Mesendoderm (in vitro differentiated cells): Measurements from ENCODE around the gene ARVCF.

Source experiments
- DNase-seq: peaks from one replicate; pipeline ENCODE4 v3.0.0; 2013
- H2AK5ac ChIP-seq: 2 replicates; pipeline ENCODE4 v1.6.1; 2013; ENCODE audit warnings: low read length, inconsistent platforms
- H2BK120ac ChIP-seq: 2 replicates; pipeline ENCODE4 v1.6.1; 2013; ENCODE audit warnings: low read depth, mild to moderate bottlenecking, low read length, moderate library complexity, mixed read lengths
- H2BK15ac ChIP-seq: replicated peaks from 2 replicates; pipeline ENCODE4 v1.6.1; 2013; ENCODE audit warnings: low read depth, mild to moderate bottlenecking, moderate library complexity
- H2BK5ac ChIP-seq: 2 replicates; pipeline ENCODE4 v1.6.1; 2013; ENCODE audit warnings: low read length, inconsistent platforms
- H3K18ac ChIP-seq: 2 replicates; pipeline ENCODE4 v1.6.1; 2013; ENCODE audit warnings: mild to moderate bottlenecking, low read length, mixed read lengths
- H3K23ac ChIP-seq: one replicate; pipeline ENCODE4 v1.6.1; 2013; ENCODE audit warnings: low read length
- H3K27ac ChIP-seq: 2 replicates; pipeline ENCODE4 v1.5.1; 2013; ENCODE audit warnings: low read depth, mild to moderate bottlenecking, inconsistent platforms, low read length, moderate library complexity
- H3K27me3 ChIP-seq: 2 replicates; pipeline ENCODE4 v1.6.1; 2013; ENCODE audit warnings: low read length, control low read depth, mild to moderate bottlenecking, inconsistent platforms; ENCODE audit not compliant: insufficient read depth, poor library complexity
- H3K36me3 ChIP-seq: 2 replicates; pipeline ENCODE4 v1.6.1; 2013; ENCODE audit warnings: low read length, inconsistent platforms; ENCODE audit not compliant: control insufficient read depth, insufficient read depth
- H3K4ac ChIP-seq: one replicate; pipeline ENCODE4 v1.6.1; 2013; ENCODE audit warnings: low read depth, mild to moderate bottlenecking, low read length, moderate library complexity
- H3K4me1 ChIP-seq: 2 replicates; pipeline ENCODE4 v1.6.1; 2013; ENCODE audit warnings: low read depth, low read length, inconsistent platforms; ENCODE audit not compliant: control insufficient read depth
- H3K4me2 ChIP-seq: 2 replicates; pipeline ENCODE4 v1.6.1; 2013; ENCODE audit warnings: low read length
- H3K4me3 ChIP-seq: 2 replicates; pipeline ENCODE4 v1.5.1; 2013; ENCODE audit warnings: mild to moderate bottlenecking, low read length
- H3K56ac ChIP-seq: one replicate; pipeline ENCODE4 v1.6.1; 2013; ENCODE audit warnings: low read length
- H3K79me1 ChIP-seq: 2 replicates; pipeline ENCODE4 v1.6.1; 2013; ENCODE audit warnings: low read length, inconsistent platforms
- H3K79me2 ChIP-seq: 2 replicates; pipeline ENCODE4 v1.6.1; 2013; ENCODE audit warnings: mild to moderate bottlenecking, low read length; ENCODE audit not compliant: control insufficient read depth, insufficient read depth
- H3K9ac ChIP-seq: 2 replicates; pipeline ENCODE4 v1.6.1; 2013; ENCODE audit warnings: low read length, inconsistent platforms
- H4K5ac ChIP-seq: one replicate; pipeline ENCODE4 v1.6.1; 2013; ENCODE audit warnings: low read length
- H4K8ac ChIP-seq: one replicate; pipeline ENCODE4 v1.6.1; 2013; ENCODE audit warnings: low read depth, mild to moderate bottlenecking, control low read depth, low read length, moderate library complexity
- WGBS: extraction: QIAGEN DNeasy Blood & Tissue Kit; methylation state at CpG from one replicate; pipeline ENCODE4 v1.1.7; 2013; ENCODE audit warnings: low lambda C conversion rate, missing lambda C conversion rate; ENCODE audit not compliant: insufficient coverage; ENCODE audit errors: extremely low coverage; 5-methylcytosine and 5-hydroxymethylcytosine counted together

The ARVCF gene

GRCh38 chr22:19988965-19989724 lies 27.5 kb downstream of the ARVCF start:
- no peak overlapping the region for H3K18ac ChIP-seq
- peaks cover 7% of the 10 kb centered on the region for H3K79me1 ChIP-seq
- no peak overlapping the region for H3K9ac ChIP-seq
- no peak overlapping the region for H3K56ac ChIP-seq
- no peak overlapping the region for H2BK15ac ChIP-seq
- no peak overlapping the region for H3K27ac ChIP-seq
- H2AK5ac ChIP-seq = no peak overlapping the region
- DNase-seq = no peak
- no peak overlapping the region for H2BK5ac ChIP-seq
- H3K79me2 ChIP-seq = no peaks in the 10 kb centered on the region
- no peak overlapping the region for H3K4me2 ChIP-seq
- no peak overlapping the region for H3K4ac ChIP-seq
- H3K36me3 ChIP-seq = no peaks in the 10 kb centered on the region
- H3K27me3 ChIP-seq = no peaks in the 10 kb centered on the region
- WGBS = no CpG with 5 or more reads among the region's 18 CpGs
- no peak overlapping the region for H3K4me3 ChIP-seq
- H3K4me1 ChIP-seq = peaks cover 5% of the 10 kb centered on the region
- H4K5ac ChIP-seq = no peak overlapping the region
- H4K8ac ChIP-seq = no peak overlapping the region
- no peak overlapping the region for H2BK120ac ChIP-seq
- no peak overlapping the region for H3K23ac ChIP-seq

- Histone ChIP-seq H4K8ac (no peak overlapping the region), H3K79me2 (no peaks in the 10 kb centered on the region), H2BK15ac (no peak overlapping the region), H2AK5ac (no peak overlapping the region), H3K18ac (no peak overlapping the region), H3K27ac (no peak overlapping the region), H4K5ac (no peak overlapping the region), H2BK5ac (no peak overlapping the region), H3K4me1 (peaks cover 5% of the 10 kb centered on the region), H3K79me1 (peaks cover 7% of the 10 kb centered on the region), H3K4ac (no peak overlapping the region), H3K4me3 (no peak overlapping the region), H3K27me3 (no peaks in the 10 kb centered on the region), H2BK120ac (no peak overlapping the region), H3K56ac (no peak overlapping the region), H3K4me2 (no peak overlapping the region), H3K23ac (no peak overlapping the region), H3K9ac (no peak overlapping the region), H3K36me3 (no peaks in the 10 kb centered on the region)
- DNase-seq = no peak
- no CpG with 5 or more reads among the region's 9 CpGs for WGBS
Measured at GRCh38 chr22:19988331-19988808, 28.3 kb downstream of the ARVCF start.

DNA sequence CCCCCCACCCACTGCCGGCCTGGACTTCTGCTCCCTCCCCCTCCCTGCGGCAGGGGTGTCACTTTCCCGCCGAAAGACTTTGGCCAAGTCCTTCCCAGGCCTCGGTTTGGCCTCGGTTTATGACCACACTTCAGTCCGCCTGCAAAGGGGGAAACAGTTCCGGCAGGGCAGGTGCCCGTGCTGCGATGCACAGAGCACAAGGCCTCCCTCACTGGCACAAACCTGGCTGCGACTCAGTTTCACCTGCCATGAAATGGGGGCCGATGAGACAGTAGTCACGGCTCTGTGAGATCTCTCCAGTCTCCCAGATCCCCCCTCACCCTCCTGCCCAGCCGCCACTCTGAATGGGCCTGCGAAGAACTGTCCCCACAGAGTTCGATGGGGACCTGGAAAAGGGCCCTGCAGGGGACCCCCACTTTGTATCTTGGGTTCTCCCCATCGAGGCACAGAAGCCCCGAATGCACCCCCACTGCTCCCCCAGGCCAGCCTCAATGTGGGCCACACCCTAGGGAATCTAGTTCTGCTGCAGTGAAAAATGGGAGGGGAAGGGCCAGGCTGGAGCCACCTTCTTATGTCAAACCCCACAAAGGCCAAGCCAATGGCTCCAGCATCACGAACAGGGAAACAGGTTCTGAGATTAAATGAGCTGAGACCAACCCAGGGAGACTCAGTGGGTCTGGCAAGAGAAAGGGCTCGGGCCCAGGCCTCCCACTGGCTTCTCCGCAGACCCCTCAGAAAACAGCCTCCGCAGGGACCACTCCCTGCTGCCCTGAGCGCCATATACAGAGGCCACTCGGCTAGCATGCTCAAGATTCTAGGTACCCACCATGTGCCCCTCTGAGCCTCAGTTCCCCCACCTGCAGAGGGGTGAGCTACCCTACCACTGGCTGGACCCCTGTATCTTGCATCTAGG lies 29.0 kb downstream of the ARVCF start:
- no peak overlapping the region for H2BK120ac ChIP-seq
- H3K4ac ChIP-seq = no peak overlapping the region
- no peak overlapping the region for H3K27ac ChIP-seq
- no peak overlapping the region for H4K5ac ChIP-seq
- no peak overlapping the region for H2BK15ac ChIP-seq
- whole genome bisulfite sequencing = no CpG with 5 or more reads among the region's 24 CpGs
- H3K4me2 ChIP-seq = no peak overlapping the region
- no peaks in the 10 kb centered on the region for H3K36me3 ChIP-seq
- H3K56ac ChIP-seq = no peak overlapping the region
- H3K4me3 ChIP-seq = no peak overlapping the region
- DNase-seq = no peak
- no peak overlapping the region for H4K8ac ChIP-seq
- H3K18ac ChIP-seq = no peak overlapping the region
- peaks cover 5% of the 10 kb centered on the region for H3K4me1 ChIP-seq
- H3K79me1 ChIP-seq = peaks cover 7% of the 10 kb centered on the region
- no peaks in the 10 kb centered on the region for H3K79me2 ChIP-seq
- no peaks in the 10 kb centered on the region for H3K27me3 ChIP-seq
- no peak overlapping the region for H2AK5ac ChIP-seq
- H2BK5ac ChIP-seq = no peak overlapping the region
- H3K9ac ChIP-seq = no peak overlapping the region
- H3K23ac ChIP-seq = no peak overlapping the region

DNA sequence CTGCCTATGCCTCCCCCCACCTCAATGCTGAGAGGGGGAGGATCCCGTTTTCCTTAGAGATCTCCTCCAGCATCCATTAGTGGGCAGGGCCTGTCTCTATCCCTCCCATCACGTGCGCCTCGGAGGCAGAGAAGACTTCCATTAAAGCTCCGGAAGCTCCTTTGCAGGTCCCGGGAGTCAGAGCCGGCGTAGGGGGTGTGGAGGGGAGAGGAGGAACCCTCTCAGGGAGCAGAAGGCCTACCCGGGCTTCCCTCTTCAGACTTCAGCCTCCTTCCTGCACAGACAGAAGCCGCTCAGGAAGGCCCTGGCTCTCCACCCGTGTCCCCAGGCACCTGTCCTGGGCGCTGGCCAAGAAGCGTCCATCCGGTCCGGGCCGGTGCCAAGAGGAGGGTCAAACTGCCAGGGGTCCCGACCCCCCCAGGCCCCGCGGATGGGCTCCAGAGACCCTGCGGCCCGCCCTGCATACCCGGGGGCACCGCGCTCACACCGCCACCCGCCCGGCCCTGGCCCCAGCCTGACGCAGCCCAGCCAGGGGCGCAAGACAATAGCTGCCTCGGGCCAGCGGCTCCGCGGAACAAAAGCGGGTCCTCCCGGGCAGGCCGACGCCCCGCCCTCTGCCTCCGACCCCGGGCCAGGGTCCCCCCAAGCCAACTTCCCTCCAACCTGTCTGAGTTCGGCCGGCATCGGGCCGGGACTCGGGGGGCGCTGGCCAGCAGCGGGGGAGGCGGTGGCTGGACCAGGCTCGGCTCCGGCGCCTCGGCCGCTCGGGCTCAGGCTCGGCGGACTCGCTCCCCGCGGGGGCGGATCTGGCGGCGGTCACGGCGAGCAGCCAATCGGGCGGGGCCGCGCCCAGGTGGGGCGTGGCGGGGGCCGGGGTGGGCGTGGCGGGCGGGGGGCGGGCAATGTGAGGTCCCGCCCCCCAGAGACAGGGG lies 29.9 kb downstream of the ARVCF start:
- Histone ChIP-seq H3K36me3 (no peaks in the 10 kb centered on the region), H3K79me1 (peaks cover 7% of the 10 kb centered on the region), H3K4me3 (peak overlapping the region; percentile 69), H3K4me2 (peak overlapping the region; percentile 79), H3K27ac (no peak overlapping the region), H3K23ac (no peak overlapping the region), H3K56ac (peak overlapping the region; percentile 89), H4K8ac (no peak overlapping the region), H2BK5ac (no peak overlapping the region), H3K79me2 (no peaks in the 10 kb centered on the region), H3K4me1 (peaks cover 5% of the 10 kb centered on the region), H3K4ac (peak overlapping the region; percentile 25), H2BK120ac (no peak overlapping the region), H4K5ac (no peak overlapping the region), H3K27me3 (no peaks in the 10 kb centered on the region), H3K18ac (peak overlapping the region; percentile 62), H2BK15ac (no peak overlapping the region), H3K9ac (peak overlapping the region; percentile 82), H2AK5ac (no peak overlapping the region)
- WGBS = no CpG with 5 or more reads among the region's 76 CpGs
- peak; percentile 90 for DNase-seq

DNA sequence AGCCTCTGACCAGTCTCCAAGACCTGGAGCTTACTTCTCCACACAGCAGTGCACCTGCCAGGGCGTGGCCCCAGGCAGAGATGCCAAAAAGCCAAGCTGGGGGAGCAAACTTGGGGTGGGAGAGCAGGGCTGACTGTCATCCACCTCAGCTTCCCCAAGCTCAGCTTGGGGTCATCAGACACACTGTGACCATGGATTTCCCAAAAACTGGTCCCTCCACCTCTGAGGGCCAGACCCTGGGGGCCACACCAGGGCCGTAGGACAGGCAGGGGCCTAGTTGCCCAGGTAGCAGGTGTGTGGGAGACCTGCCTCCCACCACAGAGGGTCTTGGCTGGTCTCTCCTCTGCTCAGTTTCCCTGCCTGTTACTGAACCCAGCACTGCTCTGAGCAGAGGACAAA lies 30.6 kb downstream of the ARVCF start:
- no peak overlapping the region for H2BK120ac ChIP-seq
- H3K79me2 ChIP-seq = no peaks in the 10 kb centered on the region
- no peak overlapping the region for H3K4me3 ChIP-seq
- H3K27ac ChIP-seq = no peak overlapping the region
- peaks cover 7% of the 10 kb centered on the region for H3K79me1 ChIP-seq
- no peaks in the 10 kb centered on the region for H3K36me3 ChIP-seq
- peak overlapping the region; percentile 73 for H3K56ac ChIP-seq
- H3K27me3 ChIP-seq = no peaks in the 10 kb centered on the region
- H3K9ac ChIP-seq = peak overlapping the region; percentile 82
- H4K5ac ChIP-seq = no peak overlapping the region
- no peak for DNase-seq
- H2BK15ac ChIP-seq = no peak overlapping the region
- no CpG with 5 or more reads among the region's 2 CpGs for WGBS
- H3K23ac ChIP-seq = no peak overlapping the region
- peaks cover 5% of the 10 kb centered on the region for H3K4me1 ChIP-seq
- no peak overlapping the region for H2BK5ac ChIP-seq
- H2AK5ac ChIP-seq = no peak overlapping the region
- no peak overlapping the region for H3K18ac ChIP-seq
- H3K4ac ChIP-seq = no peak overlapping the region
- H3K4me2 ChIP-seq = peak overlapping the region; percentile 79
- H4K8ac ChIP-seq = no peak overlapping the region
